H1 (cell line): ENCODE measurements around the gene MICU1. TPM values are rescaled to one million over a fixed set of nuclear protein-coding genes. Genes with fewer than 3 reads are reported as not detected.

ENCODE experiments used
- CTCF ChIA-PET: fragments of 300-600 bp; sonication (Branson Sonifier 250); formaldehyde crosslinking; loops from one replicate; lab custom pipeline; 2021; ENCODE audit not compliant: partially characterized antibody; lab: Charles Lee
- POLR2A ChIA-PET: fragments of 300-600 bp; sonication (Branson Sonifier 250); formaldehyde crosslinking; loops from one replicate; lab custom pipeline; 2021; ENCODE audit warnings: inconsistent platforms; ENCODE audit not compliant: partially characterized antibody; lab: Charles Lee
- DNase-seq, 2 experiments: peaks; one replicate each; pipeline versions ENCODE4 v3.0.0 to v3.0.0-alpha.2; 2010 to 2022; ENCODE audit warnings: low spot score in 2 of 2, low read depth in 1 of 2, mixed read lengths in 1 of 2
- FAIRE-seq: peaks from 2 replicates; lab custom pipeline; 2011; peaks lifted over from hg19 to GRCh38; lab: Jason Lieb, UNC
- H2AFZ ChIP-seq: 2 replicates; pipeline ENCODE4 v1.8.1; 2012; ENCODE audit warnings: low read length, inconsistent platforms
- H2AK5ac ChIP-seq: 2 replicates; pipeline ENCODE4 v1.6.1; 2013; ENCODE audit warnings: low read depth, low read length
- H2BK120ac ChIP-seq: replicated peaks from 2 replicates; pipeline ENCODE3; 2013; ENCODE audit warnings: low read depth, low read length, inconsistent platforms
- H2BK12ac ChIP-seq: 2 replicates; pipeline ENCODE4 v1.6.1; 2013; ENCODE audit warnings: low read depth, low read length
- H2BK15ac ChIP-seq: 2 replicates; pipeline ENCODE4 v1.6.1; 2013; ENCODE audit warnings: low read length
- H2BK20ac ChIP-seq: 2 replicates; pipeline ENCODE4 v1.6.1; 2013; ENCODE audit warnings: low read length
- H2BK5ac ChIP-seq: 2 replicates; pipeline ENCODE4 v1.6.1; 2013; ENCODE audit warnings: low read depth, low read length
- H3K14ac ChIP-seq: 2 replicates; pipeline ENCODE4 v1.6.1; 2013; ENCODE audit warnings: inconsistent platforms; ENCODE audit not compliant: insufficient read length
- H3K18ac ChIP-seq: 2 replicates; pipeline ENCODE4 v1.6.1; 2013; ENCODE audit warnings: low read length; ENCODE audit errors: extremely low read depth
- H3K23ac ChIP-seq: 2 replicates; pipeline ENCODE4 v1.6.1; 2013; ENCODE audit warnings: inconsistent platforms; ENCODE audit not compliant: insufficient read length
- H3K23me2 ChIP-seq: 2 replicates; pipeline ENCODE4 v1.6.1; 2013; ENCODE audit warnings: low read depth, low read length
- H3K27ac ChIP-seq: 2 replicates; pipeline ENCODE4 v1.6.1; 2011; ENCODE audit warnings: low read depth, low read length, inconsistent platforms
- H3K27me3 ChIP-seq, 4 experiments: replicated peaks in 1 of 4; 1 replicate in 1 of 4; 2 replicates in 3 of 4; pipeline versions ENCODE4 v1.6.1 to v1.8.1; 2011 to 2013; ENCODE audit warnings: low read length in 3 of 4, mild to moderate bottlenecking in 3 of 4, inconsistent platforms in 2 of 4, mixed read lengths in 2 of 4, moderate library complexity in 1 of 4; ENCODE audit not compliant: control insufficient read depth in 3 of 4, insufficient read depth in 3 of 4; ENCODE audit errors: extremely low read depth in 1 of 4
- H3K36me3 ChIP-seq, 4 experiments: 2 replicates each; pipeline versions ENCODE4 v1.6.1 to v1.8.1; 2011 to 2013; ENCODE audit warnings: mild to moderate bottlenecking in 4 of 4, low read length in 3 of 4, moderate library complexity in 2 of 4, control low read depth in 1 of 4, inconsistent platforms in 1 of 4; ENCODE audit not compliant: insufficient read depth in 4 of 4, control insufficient read depth in 2 of 4
- H3K4ac ChIP-seq: replicated peaks from 2 replicates; pipeline ENCODE3; 2013; ENCODE audit warnings: low read length, low read depth, mixed read lengths, inconsistent platforms; ENCODE audit not compliant: insufficient read length
- H3K4me1 ChIP-seq, 4 experiments: replicated peaks in 1 of 4; 1 replicate in 1 of 4; 2 replicates in 3 of 4; pipeline versions ENCODE4 v1.6.1 to v1.8.1; 2011 to 2013; ENCODE audit warnings: low read length in 3 of 4, inconsistent platforms in 2 of 4, mixed read lengths in 1 of 4; ENCODE audit not compliant: insufficient read depth in 4 of 4, control insufficient read depth in 3 of 4
- H3K4me2 ChIP-seq, 2 experiments: 2 replicates each; pipeline versions ENCODE4 v1.6.1 to v1.8.1; 2011 to 2013; ENCODE audit warnings: low read depth in 2 of 2, low read length in 2 of 2, control low read depth in 1 of 2, inconsistent platforms in 1 of 2, mild to moderate bottlenecking in 1 of 2; ENCODE audit not compliant: insufficient read depth in 1 of 2
- H3K4me3 ChIP-seq, 4 experiments: fragments of 200-600, 300-600 bp in 1 of 4; sonication (generic), shearing (Covaris generic), sonication (Bioruptor Twin) in 1 of 4; 2 replicates each; pipeline versions ENCODE4 v1.5.1 to v1.8.1; 2011 to 2016; ENCODE audit warnings: low read length in 4 of 4, low read depth in 3 of 4, control low read depth in 2 of 4, inconsistent platforms in 2 of 4, mild to moderate bottlenecking in 2 of 4, mixed read lengths in 1 of 4, moderate library complexity in 1 of 4; ENCODE audit not compliant: insufficient read depth in 2 of 4; ENCODE audit errors: extremely low read depth in 1 of 4
- H3K56ac ChIP-seq: replicated peaks from 2 replicates; pipeline ENCODE3; 2013; ENCODE audit warnings: low read depth, mild to moderate bottlenecking, mixed read lengths, low read length, inconsistent platforms; ENCODE audit not compliant: insufficient read length
- H3K79me1 ChIP-seq: 2 replicates; pipeline ENCODE4 v1.6.1; 2013; ENCODE audit warnings: low read depth, low read length, control low read depth
- H3K79me2 ChIP-seq, 2 experiments: 2 replicates each; pipeline versions ENCODE4 v1.6.1 to v1.8.1; 2012 to 2013; ENCODE audit warnings: low read length in 2 of 2, mild to moderate bottlenecking in 2 of 2, inconsistent platforms in 1 of 2; ENCODE audit not compliant: insufficient read depth in 2 of 2, control insufficient read depth in 1 of 2
- H3K9ac ChIP-seq, 4 experiments: replicated peaks in 1 of 4; 1 replicate in 1 of 4; 2 replicates in 3 of 4; pipeline versions ENCODE4 v1.6.1 to v1.8.1; 2011 to 2013; ENCODE audit warnings: low read depth in 3 of 4, low read length in 3 of 4, control low read depth in 2 of 4, mild to moderate bottlenecking in 2 of 4, moderate library complexity in 2 of 4, inconsistent platforms in 1 of 4; ENCODE audit errors: extremely low read depth in 1 of 4
- H3K9me3 ChIP-seq, 2 experiments: 2 replicates each; pipeline versions ENCODE4 v1.6.1 to v1.8.1; 2012 to 2013; ENCODE audit warnings: mild to moderate bottlenecking in 2 of 2, moderate library complexity in 2 of 2, control low read depth in 1 of 2, inconsistent platforms in 1 of 2, low read depth in 1 of 2, low read length in 1 of 2, mixed read lengths in 1 of 2; ENCODE audit not compliant: insufficient read depth in 2 of 2
- H4K20me1 ChIP-seq, 2 experiments: replicated peaks in 1 of 2; 2 replicates each; pipeline versions ENCODE3 to v1.8.1; 2011 to 2013; ENCODE audit warnings: inconsistent platforms in 2 of 2, low read length in 2 of 2, mild to moderate bottlenecking in 1 of 2; ENCODE audit not compliant: insufficient read depth in 2 of 2, control insufficient read depth in 1 of 2
- H4K5ac ChIP-seq: 2 replicates; pipeline ENCODE4 v1.6.1; 2013; ENCODE audit warnings: low read length, low read depth, mixed read lengths, inconsistent platforms; ENCODE audit not compliant: insufficient read length
- H4K8ac ChIP-seq: 2 replicates; pipeline ENCODE4 v1.8.0; 2013; ENCODE audit warnings: mild to moderate bottlenecking, moderate library complexity, low read length, inconsistent platforms; ENCODE audit not compliant: insufficient read depth; ENCODE audit errors: extremely low read depth
- H4K91ac ChIP-seq: replicated peaks from 2 replicates; pipeline ENCODE3; 2013; ENCODE audit warnings: low read length, mixed read lengths, inconsistent platforms; ENCODE audit not compliant: insufficient read length
- CREB1 ChIP-seq: IDR thresholded peaks from 2 replicates; pipeline ENCODE4 v1.6.1; 2012; ENCODE audit warnings: inconsistent platforms
- SIN3A ChIP-seq, 2 experiments: IDR thresholded peaks in 1 of 2; conservative IDR thresholded peaks in 1 of 2; 2 replicates each; pipeline ENCODE4 v1.6.1; 2011 to 2012; ENCODE audit warnings: low read length in 2 of 2, improper control_type of control experiment in 1 of 2, low read depth in 1 of 2, mild to moderate bottlenecking in 1 of 2
- whole genome bisulfite sequencing, 2 experiments: shearing (Covaris generic) in 1 of 2; methylation state at CpG; one replicate each; pipeline versions ENCODE4 v1.1.6 to v1.1.7; 2013 to 2015; ENCODE audit warnings: low lambda C conversion rate in 2 of 2, mixed read lengths in 2 of 2, inconsistent platforms in 1 of 2, low coverage in 1 of 2, missing lambda C conversion rate in 1 of 2; ENCODE audit not compliant: insufficient replicate concordance in 2 of 2, insufficient coverage in 1 of 2, insufficient read length in 1 of 2; ENCODE audit errors: extremely low coverage in 1 of 2, missing lambda C conversion rate in 1 of 2; 5-methylcytosine and 5-hydroxymethylcytosine counted together
- polyA plus RNA-seq, 7 experiments: library from polyadenylated mRNA; depleted of rRNA in 3 of 7; stranded (reverse) in 5 of 7; unstranded in 2 of 7; fragments of >200 nt in 5 of 7; fragments of 200-250 nt in 2 of 7; gene quantifications; 1 replicate in 5 of 7; 2 replicates in 1 of 7; 4 replicates in 1 of 7; pipeline versions ENCODE4 v1.2.1 to v1.2.3, GENCODE V29; 2011 to 2013; ENCODE audit warnings: missing spikeins in 2 of 7, mixed read lengths in 2 of 7
- total RNA-seq: library from RNA; stranded (reverse); fragmentation: NEBNext Ultra II Directional; extraction: Animal tissue kit (Norgen Biotek cat#: 25700); gene quantifications from 2 replicates; pipeline ENCODE4 v1.2.1, GENCODE V29; 2021

MICU1 gene
- total and polyA plus RNA-seq, 2 of the 8 experiments (the other 6 are each of a cell fraction or from before 2014, with no cell fraction given): 18.0 to 36.7 TPM

- FAIRE-seq (no peak), DNase-seq (no peak)
- H2BK5ac ChIP-seq: peak overlapping the region; percentile 100
- no peaks in the 10 kb centered on the region for H3K9me3 ChIP-seq
- peaks cover 5 to 7% (median 6%) of the 10 kb centered on the region in 4 experiments; a peak in 6 of 7 replicates for H3K4me1 ChIP-seq
- TF ChIP-seq SIN3A (conservative IDR thresholded peaks at IDR 0.05 in 1 of 2, IDR thresholded peaks at IDR 0.05 in 1 of 2; ENCODE audit: low read depth in 1 of 2, low read length in 2 of 2) (peak in 1 of 2 experiments; percentile 32; a peak in 1 of 4 replicates), CREB1 (no peak)
- POLR2A ChIA-PET: interaction anchor here (0.7 to 5.4 kb wide), 19 partner anchors 11 to 742 kb away, joined by 3 to 64 read pairs (median 4); partner anchors contain the start of genes DDIT4 and MICU1
- H4K8ac ChIP-seq: peak overlapping the region; percentile 81
- H4K20me1 ChIP-seq: peaks cover 0 to 3% of the 10 kb centered on the region in 2 experiments
- H2BK20ac ChIP-seq: no peak overlapping the region
- no peak overlapping the region for H2BK15ac ChIP-seq
- H3K23ac ChIP-seq: no peak overlapping the region
- no peak overlapping the region for H3K56ac ChIP-seq
- H3K79me2 ChIP-seq: peaks cover 8 to 34% of the 10 kb centered on the region in 2 experiments; a peak in 3 of 4 replicates
- peak overlapping the region; percentile 48 for H3K4ac ChIP-seq
- H3K4me2 ChIP-seq: peak overlapping the region; percentile 82 to 93
- peaks cover 7% of the 10 kb centered on the region; the same call in 1 of the 2 replicates for H3K23me2 ChIP-seq
- H3K79me1 ChIP-seq: peaks cover 24% of the 10 kb centered on the region
- H4K91ac ChIP-seq: no peak overlapping the region
- H3K18ac ChIP-seq: peak overlapping the region; percentile 100
- H3K9ac ChIP-seq: peak overlapping the region; percentile 90 to 100 (median 99)
- H3K27me3 ChIP-seq: no peaks in the 10 kb centered on the region
- WGBS, 2 experiments: 1% methylated on average over 23 of the region's 23 CpGs; no CpG with 5 or more reads in 1 of the 2 experiments
- H3K36me3 ChIP-seq: peaks cover 0 to 14% (median 0%) of the 10 kb centered on the region in 4 experiments; a peak in 1 of 8 replicates
- H3K27ac ChIP-seq: peak overlapping the region; percentile 98
- peak overlapping the region; percentile 86 to 100 (median 92) for H3K4me3 ChIP-seq
- no peak overlapping the region for H3K14ac ChIP-seq
- no peak overlapping the region for H2AK5ac ChIP-seq
- CTCF ChIA-PET: interaction anchor here (0.7 to 2.5 kb wide), 3 partner anchors 12 to 80 kb away, joined by 3 to 6 read pairs (median 3); partner anchors contain the start of gene DDIT4
- no peak overlapping the region for H2AFZ ChIP-seq
- H4K5ac ChIP-seq: no peak overlapping the region
- no peak overlapping the region for H2BK12ac ChIP-seq
- H2BK120ac ChIP-seq: no peak overlapping the region
Observed at GRCh38 chr10:72353965-72354355, 271.9 kb downstream of the MICU1 start.
